ENCODE data around the gene ASCC3. TPM values are rescaled to one million over a fixed set of nuclear protein-coding genes. Genes with fewer than 3 reads are reported as not detected.
"Not testable (repeated sequence)": the region's sequence is repeated elsewhere in the genome, so short reads cannot be mapped to it uniquely, and the experiment has no call there.

ASCC3 gene
- total RNA-seq, 1 donor from 2014 or later: 75.3 TPM

- peaks cover 2% of the 10 kb centered on the region for H3K36me3 Mint-ChIP-seq
- Histone ChIP-seq H3K79me2 (ENCODE audit: low read depth) (peaks cover 73% of the 10 kb centered on the region), H3K4me2 (no peak overlapping the region), H4K20me1 (ENCODE audit: low read depth) (no peaks in the 10 kb centered on the region), H3K4me3 (no peak overlapping the region), H3K36me3 (no peaks in the 10 kb centered on the region), H2AFZ (replicated peaks) (no peak overlapping the region), H3K27ac (no peak overlapping the region), H3K4me1 (no peaks in the 10 kb centered on the region), H3F3A (ENCODE audit: low read depth) (no peaks in the 10 kb centered on the region), H3K9me3 (ENCODE audit: low read depth) (no peaks in the 10 kb centered on the region), H3K9ac (no peak overlapping the region), H3K27me3 (no peaks in the 10 kb centered on the region)
- DNase-seq (ENCODE audit: low spot score): no peak
- no peak overlapping the region for H3K4me3 Mint-ChIP-seq
- H3K9me3 Mint-ChIP-seq: peaks cover 4% of the 10 kb centered on the region
- no peaks in the 10 kb centered on the region for H3K4me1 Mint-ChIP-seq
- no peak overlapping the region for H3K27ac Mint-ChIP-seq
- no peaks in the 10 kb centered on the region for H3K27me3 Mint-ChIP-seq (ENCODE audit: insufficient read depth, low read depth)
- TF ChIP-seq EZH2 (IDR thresholded peaks at IDR 0.05): no peak
Observed at GRCh38 chr6:100838011-100838410, 43.1 kb downstream of the ASCC3 start.

- Histone ChIP-seq H3K36me3 (no peaks in the 10 kb centered on the region), H4K20me1 (ENCODE audit: low read depth) (no peaks in the 10 kb centered on the region), H3K4me3 (no peak overlapping the region), H3F3A (ENCODE audit: low read depth) (no peaks in the 10 kb centered on the region), H3K27ac (no peak overlapping the region), H3K79me2 (ENCODE audit: low read depth) (peaks cover 76% of the 10 kb centered on the region), H2AFZ (replicated peaks) (no peak overlapping the region), H3K4me1 (no peaks in the 10 kb centered on the region), H3K9ac (no peak overlapping the region), H3K9me3 (ENCODE audit: low read depth) (no peaks in the 10 kb centered on the region), H3K27me3 (no peaks in the 10 kb centered on the region), H3K4me2 (no peak overlapping the region)
- Mint-ChIP-seq H3K27me3 (ENCODE audit: insufficient read depth, low read depth) (no peaks in the 10 kb centered on the region), H3K27ac (no peak overlapping the region), H3K9me3 (peaks cover 4% of the 10 kb centered on the region), H3K4me3 (no peak overlapping the region), H3K36me3 (peaks cover 2% of the 10 kb centered on the region), H3K4me1 (peaks cover 5% of the 10 kb centered on the region)
- no peak for DNase-seq (ENCODE audit: low spot score)
- TF ChIP-seq EZH2phosphoT487 (IDR thresholded peaks at IDR 0.05) (no peak), EZH2 (IDR thresholded peaks at IDR 0.05) (no peak), CTCF (IDR thresholded peaks at IDR 0.05) (no peak)
Observed at GRCh38 chr6:100833972-100834574, 47.1 kb downstream of the ASCC3 start.

- not testable (repeated sequence) for H3K27ac ChIP-seq; H3K4me1 ChIP-seq; H3K27me3 Mint-ChIP-seq (ENCODE audit: insufficient read depth, low read depth); H3K9me3 Mint-ChIP-seq; H2AFZ ChIP-seq (replicated peaks); H3K27ac Mint-ChIP-seq; H3K27me3 ChIP-seq; DNase-seq (ENCODE audit: low spot score); H3K4me1 Mint-ChIP-seq; H3K36me3 ChIP-seq; H3K9me3 ChIP-seq (ENCODE audit: low read depth); H3K4me3 ChIP-seq; H3K4me2 ChIP-seq; H3F3A ChIP-seq (ENCODE audit: low read depth); H3K4me3 Mint-ChIP-seq; H3K9ac ChIP-seq; H4K20me1 ChIP-seq (ENCODE audit: low read depth); H3K36me3 Mint-ChIP-seq
- H3K79me2 ChIP-seq (ENCODE audit: low read depth): peaks cover 45% of the 10 kb centered on the region
Observed at GRCh38 chr6:100829077-100829595, 52.0 kb downstream of the ASCC3 start.

- TF ChIP-seq EZH2phosphoT487 (IDR thresholded peaks at IDR 0.05) (no peak), CTCF (IDR thresholded peaks at IDR 0.05) (no peak), EZH2 (IDR thresholded peaks at IDR 0.05) (no peak)
- H3K9me3 Mint-ChIP-seq: no peaks in the 10 kb centered on the region
- Histone ChIP-seq H3F3A (ENCODE audit: low read depth) (no peaks in the 10 kb centered on the region), H3K27me3 (no peaks in the 10 kb centered on the region), H3K4me1 (no peaks in the 10 kb centered on the region), H3K4me2 (no peak overlapping the region), H3K4me3 (no peak overlapping the region), H3K9me3 (ENCODE audit: low read depth) (no peaks in the 10 kb centered on the region), H3K36me3 (no peaks in the 10 kb centered on the region), H3K9ac (no peak overlapping the region), H4K20me1 (ENCODE audit: low read depth) (no peaks in the 10 kb centered on the region), H3K27ac (no peak overlapping the region), H3K79me2 (ENCODE audit: low read depth) (peaks cover 40% of the 10 kb centered on the region), H2AFZ (replicated peaks) (no peak overlapping the region)
- H3K27me3 Mint-ChIP-seq (ENCODE audit: insufficient read depth, low read depth): peaks cover 2% of the 10 kb centered on the region
- peaks cover 2% of the 10 kb centered on the region for H3K36me3 Mint-ChIP-seq
- no peak overlapping the region for H3K27ac Mint-ChIP-seq
- no peak overlapping the region for H3K4me3 Mint-ChIP-seq
- H3K4me1 Mint-ChIP-seq: no peaks in the 10 kb centered on the region
- DNase-seq (ENCODE audit: low spot score): no peak
Observed at GRCh38 chr6:100823041-100823440, 58.1 kb downstream of the ASCC3 start.

Measured in neural progenitor cell (in vitro differentiated cells).